ENCODE measurements around the gene LAMC3.

GRCh38 chr9:130974697-130975096 is 34.3 kb upstream of the LAMC3 start:
- no peak for TF ChIP-seq POLR2A (IDR thresholded peaks at IDR 0.05)
- TF ChIP-seq, protein P1, sequence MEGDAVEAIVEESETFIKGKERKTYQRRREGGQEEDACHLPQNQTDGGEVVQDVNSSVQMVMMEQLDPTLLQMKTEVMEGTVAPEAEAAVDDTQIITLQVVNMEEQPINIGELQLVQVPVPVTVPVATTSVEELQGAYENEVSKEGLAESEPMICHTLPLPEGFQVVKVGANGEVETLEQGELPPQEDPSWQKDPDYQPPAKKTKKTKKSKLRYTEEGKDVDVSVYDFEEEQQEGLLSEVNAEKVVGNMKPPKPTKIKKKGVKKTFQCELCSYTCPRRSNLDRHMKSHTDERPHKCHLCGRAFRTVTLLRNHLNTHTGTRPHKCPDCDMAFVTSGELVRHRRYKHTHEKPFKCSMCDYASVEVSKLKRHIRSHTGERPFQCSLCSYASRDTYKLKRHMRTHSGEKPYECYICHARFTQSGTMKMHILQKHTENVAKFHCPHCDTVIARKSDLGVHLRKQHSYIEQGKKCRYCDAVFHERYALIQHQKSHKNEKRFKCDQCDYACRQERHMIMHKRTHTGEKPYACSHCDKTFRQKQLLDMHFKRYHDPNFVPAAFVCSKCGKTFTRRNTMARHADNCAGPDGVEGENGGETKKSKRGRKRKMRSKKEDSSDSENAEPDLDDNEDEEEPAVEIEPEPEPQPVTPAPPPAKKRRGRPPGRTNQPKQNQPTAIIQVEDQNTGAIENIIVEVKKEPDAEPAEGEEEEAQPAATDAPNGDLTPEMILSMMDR (IDR thresholded peaks at IDR 0.05): no peak
